NCI-H748 treated with DMSO at 0.1 percent for 48 hours (cell line): Measurements from ENCODE around the gene GHSR.

Experiments used
- DNase-seq: peaks from one replicate; lab custom pipeline; 2025; lab: John Stamatoyannopoulos, UW

The GHSR gene

DNA sequence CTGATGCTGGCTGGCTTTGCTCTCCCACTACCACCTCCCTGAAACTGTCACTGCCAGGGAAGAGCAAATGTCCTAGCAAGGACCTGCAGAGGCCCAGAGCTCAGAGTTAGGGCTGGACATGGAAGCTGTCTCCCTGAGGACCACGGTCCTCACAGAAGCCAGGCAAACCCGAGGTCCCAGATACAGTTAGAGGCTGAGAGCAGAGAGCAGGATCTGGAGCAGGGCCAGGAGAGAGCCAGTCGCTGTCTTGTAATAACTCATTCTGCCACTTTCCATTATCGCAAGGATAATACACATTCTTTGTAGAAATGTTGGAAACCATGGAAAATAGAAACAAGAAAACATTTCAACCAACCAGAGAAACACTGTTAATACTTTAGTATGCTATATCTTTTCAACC is 10.1 kb downstream of the GHSR start:
- DNase-seq = no peak

DNA sequence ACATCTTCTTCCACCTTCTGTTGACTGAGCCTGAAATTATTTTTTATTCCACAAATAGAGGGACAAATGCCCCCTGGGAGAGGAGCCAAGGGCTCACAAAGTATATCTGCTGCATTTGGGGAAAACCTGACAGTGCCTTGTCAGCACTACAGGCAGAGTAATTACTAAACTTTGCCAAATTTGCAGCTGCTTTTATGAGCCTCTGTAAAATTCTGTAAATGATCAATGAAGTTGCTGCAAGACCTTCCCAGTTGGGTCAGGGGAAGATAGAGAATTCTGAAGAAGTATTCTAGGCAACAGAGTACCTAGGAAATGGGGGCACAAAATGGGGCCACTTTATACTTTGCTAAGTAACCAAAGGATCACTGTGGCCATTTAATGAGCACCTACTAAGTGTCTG is 10.5 kb downstream of the GHSR start:
- DNase-seq = no peak

DNA sequence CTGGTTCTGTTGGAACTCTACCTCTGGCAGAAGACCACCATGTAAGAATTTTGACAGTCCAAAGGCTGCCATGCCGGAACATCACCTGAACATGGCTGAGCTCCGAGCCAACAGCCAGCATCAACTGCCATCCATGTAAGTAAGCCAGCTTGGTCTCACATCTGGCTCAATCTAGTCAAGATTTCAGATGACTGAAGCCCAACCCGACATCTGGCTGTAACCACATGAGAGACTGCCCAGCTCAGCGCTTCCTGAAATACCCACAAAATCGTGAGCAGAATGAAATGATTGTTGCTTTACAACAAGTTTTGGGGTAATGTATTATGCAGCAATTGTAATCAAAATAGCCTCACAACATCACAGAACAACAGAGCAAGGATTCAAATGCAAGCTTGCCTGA is 32.9 kb downstream of the GHSR start:
- DNase-seq = no peak

DNA sequence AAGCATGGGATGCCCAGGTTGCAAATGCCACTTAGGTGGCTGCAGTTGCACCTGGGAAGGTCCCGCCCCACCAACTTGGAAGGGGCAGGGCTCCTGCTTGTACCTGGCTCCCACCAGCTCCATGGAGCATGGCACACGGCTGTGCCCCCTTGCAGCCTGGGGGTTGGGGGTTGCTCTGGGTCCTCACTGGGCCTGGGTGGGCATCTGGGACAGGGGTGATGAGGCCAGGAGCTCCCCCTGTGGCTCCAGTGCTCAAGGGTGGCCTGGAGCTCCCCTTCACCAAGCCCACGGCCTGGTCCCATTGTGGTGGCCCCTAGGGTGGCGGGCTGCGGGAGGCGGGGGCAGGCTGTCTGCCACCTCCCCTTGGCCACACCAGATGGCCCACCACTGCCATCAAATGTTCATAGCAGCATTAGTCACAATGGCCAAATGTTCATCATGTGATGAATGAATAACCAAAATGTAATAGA is 36.7 kb downstream of the GHSR start:
- no peak for DNase-seq

DNA sequence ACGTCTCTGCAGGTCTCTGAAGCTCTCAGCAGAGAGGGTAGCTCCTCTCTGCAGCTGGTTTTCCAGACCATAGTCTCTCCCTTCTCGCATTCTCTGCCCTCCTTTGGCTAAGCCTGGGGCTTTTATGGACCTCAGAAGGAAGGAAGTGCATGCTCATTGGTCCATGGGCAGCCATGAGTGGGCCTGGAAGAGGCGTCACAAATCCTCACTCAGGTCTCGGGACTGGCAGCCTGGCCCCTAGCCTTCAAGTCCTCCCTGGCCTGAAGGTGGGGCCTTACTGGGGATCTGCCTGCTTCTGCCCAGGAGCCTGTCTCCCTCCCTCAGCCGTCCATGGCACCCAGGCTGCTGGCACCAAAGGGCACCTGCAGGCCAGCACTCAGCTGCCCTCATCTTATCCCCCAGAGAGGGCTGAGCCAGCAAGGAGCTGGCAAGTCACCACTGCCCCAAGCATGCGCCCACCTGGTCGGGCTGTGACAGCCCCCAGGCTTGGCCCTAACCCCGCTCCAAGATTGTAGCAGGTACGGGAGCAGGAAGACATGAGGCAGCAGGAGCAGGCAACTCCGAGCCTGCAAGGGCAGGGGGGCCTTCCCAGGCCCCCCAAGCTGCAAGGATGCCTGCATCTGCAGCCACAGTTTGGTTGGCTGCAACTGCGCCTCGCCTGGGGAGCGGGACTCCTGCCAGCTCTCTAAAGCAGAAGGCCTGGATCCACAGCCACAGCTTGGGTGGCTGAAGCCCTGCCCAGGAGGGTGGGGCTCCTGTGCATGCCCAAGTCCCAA is 37.4 kb downstream of the GHSR start:
- DNase-seq = no peak

DNA sequence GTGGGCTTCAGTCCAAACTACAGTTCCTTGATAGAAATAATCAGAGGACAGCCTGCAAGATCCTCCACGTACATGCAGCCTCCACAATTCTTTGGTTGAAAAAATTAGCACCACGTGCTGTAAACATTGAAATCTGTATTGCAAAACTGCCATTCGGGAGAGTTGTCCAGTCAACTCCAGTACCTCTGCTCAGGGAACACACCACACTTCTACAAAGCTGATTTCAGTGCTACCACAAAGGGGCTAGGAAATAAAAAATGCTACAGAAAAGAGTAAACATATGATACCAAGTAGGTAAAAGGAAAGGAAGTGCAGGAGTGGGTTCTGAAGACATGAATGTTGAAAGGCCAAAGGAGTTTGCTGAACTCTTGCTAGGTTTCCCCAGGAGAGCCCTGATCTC is 40.4 kb downstream of the GHSR start:
- no peak for DNase-seq

DNA sequence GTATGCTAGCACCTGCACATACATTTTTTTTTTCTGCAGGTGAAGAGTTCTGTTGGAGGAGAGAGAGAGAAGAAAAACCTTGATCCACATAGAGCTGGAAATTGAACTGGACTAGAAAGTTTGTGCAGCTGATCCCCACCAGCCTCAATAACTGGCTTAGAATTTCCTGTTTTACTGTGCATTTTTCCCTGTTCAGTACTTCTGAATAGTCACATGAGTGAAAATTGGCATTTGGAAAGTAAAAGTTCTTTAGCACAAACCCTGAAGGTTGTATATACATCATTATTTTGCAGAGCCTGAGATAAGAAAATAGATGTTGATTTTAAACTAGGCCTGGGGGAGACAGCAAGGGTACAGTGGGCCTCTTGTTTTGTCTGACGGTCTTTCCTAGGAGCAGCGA is 42.3 kb downstream of the GHSR start:
- DNase-seq = no peak

DNA sequence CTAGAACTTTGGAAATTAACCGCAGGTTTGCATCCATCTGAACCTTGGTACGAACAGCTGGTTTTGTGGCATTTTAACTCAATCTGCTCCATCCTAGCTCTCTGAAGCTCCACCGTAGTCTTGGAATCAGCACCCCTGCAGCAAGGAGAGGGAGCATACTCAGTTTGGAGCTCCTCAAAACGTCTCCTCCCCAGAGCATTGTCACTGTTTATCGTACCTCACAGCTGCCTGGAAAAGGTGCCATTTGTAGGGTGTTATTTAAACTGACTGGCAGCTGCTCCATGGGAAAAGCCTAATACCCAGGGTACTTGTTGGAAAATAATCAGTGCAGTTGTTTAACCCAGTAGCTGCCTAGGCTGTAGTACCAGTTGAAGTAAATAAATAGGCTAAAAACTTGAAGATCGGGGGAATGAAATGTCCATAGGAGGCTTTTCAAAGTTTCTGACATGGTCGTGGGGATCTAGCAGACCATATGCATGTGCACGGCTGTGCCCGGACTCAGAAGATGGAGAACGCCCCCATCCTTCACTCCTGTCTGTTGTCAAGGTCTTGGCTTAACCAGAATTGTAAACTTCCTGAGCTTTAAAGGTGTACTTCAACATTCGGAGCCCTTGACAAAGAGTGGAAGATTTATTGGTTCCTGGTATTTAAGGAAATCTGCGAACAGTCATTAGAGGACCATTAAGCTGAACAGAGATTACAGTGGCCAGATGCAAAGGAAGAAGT is 43.9 kb downstream of the GHSR start:
- DNase-seq = no peak

DNA sequence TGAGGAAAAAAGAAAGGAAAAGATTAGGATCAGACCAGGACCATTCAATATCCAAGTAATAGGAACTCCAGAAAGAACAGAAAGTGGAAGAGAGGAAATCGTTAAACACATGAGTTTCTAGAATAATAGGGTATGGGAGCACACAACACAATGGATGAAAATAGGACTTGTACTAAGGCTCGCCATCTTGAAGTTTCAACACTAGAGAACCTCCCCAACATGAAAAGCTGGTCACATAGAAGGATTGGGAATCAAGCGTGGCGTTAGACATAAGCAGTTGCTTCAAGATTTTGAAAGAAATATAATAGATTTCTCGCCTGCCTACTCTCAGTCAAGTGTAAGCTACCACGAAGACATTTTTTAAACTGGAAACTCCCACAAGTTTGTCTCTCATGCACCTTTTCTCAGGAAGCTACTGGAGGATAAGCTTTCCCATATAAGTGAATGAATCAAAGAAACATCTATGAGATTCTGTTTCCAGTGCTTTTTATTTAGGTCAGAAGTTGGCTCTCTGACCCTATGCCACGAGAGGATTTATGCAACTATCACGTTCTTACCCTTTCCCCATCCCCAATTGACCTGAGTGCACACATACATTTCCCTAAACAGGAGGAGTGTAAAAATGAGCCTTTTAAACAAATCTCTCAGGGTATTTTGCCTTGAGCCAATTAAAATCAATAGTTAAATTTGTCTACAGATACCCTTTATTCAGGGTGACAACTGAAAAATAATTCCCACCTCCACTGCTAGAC is 45.2 kb downstream of the GHSR start:
- no peak for DNase-seq

DNA sequence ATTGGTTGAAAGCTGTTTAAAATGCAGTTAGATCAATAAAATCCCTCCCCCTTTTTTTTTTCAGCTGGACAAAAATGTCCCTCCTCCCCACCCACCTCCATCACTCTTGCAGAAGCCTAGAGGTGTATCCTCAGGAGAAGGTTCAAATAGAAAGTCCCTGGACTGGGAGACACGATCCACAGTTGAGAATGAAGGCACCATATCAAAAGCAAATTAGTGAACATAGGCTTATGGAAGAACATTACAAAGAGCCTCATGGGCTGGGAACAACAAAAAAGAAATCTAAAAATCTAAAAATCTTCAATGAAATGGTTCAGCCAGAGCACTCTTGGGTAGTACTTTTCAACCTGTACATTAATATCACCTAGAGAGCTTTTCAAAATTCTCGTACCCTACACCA is 46.2 kb downstream of the GHSR start:
- DNase-seq = no peak

DNA sequence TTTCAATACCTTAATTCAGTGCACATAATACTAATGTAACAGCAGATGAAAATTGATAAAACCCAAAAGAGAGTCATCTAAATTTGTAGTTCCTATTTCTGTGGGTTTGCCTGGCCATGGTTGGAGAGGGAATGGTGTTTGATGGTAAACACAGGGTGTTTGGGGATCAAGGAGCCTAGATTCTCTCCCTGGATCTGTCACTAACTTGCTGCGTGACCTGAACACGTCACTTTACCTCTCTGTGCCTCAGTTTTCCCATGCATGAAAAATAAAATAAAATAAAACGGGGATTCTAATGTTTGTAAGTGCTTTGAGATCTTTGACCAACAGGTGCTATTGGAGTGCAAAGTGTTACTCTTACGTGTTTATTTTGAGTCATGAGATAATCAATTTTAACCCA is 49.8 kb downstream of the GHSR start:
- no peak for DNase-seq

DNA sequence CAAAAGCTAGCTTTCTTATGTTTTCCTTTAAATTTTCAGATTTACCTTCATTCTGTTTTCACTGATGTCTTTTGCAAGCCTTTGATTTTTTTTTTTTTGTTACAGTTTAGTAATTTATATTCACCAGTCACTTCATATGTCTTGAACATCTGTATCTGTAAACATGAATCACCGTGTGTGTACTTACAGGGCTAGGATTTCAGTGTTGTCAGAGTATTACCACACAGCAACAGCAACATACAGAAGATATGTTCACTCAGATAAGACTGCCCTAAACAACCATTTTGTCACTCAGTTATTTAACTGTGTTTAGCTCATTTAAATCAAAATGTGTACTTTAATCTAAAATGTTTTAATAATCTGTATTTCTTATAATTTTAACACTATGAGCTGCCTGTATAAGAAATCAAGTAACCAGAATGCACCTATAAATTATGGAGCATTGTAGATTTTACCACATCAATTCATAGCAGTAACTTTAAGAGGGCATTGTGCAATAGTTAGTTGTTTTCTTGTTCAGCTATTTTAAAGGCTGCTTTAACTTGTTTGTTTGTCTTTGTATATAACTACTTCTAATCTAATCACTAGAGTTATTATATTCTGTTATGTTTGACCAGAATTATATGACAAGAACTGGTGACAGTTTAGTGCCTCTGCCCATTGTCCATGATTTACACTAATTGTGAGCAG is 50.4 kb downstream of the GHSR start:
- DNase-seq = no peak

DNA sequence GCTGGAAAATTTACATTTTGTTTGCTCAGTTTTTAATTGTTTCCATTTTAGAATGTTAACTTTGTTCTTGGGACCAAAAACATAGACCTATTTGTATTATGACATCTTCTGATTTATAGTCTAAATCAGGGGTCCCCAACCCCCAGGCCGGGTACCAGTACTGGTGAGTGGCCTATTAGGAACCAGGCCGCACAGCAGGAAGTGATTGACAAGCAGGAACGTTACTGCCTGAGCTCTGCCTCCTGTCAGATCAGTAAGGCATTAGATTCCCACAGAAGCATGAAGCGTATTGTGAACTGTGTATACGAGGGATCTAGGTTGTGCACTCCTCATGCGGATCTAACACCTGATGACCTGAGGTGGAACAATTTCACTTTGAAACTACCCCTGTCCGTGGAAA is 51.9 kb downstream of the GHSR start:
- DNase-seq = no peak

DNA sequence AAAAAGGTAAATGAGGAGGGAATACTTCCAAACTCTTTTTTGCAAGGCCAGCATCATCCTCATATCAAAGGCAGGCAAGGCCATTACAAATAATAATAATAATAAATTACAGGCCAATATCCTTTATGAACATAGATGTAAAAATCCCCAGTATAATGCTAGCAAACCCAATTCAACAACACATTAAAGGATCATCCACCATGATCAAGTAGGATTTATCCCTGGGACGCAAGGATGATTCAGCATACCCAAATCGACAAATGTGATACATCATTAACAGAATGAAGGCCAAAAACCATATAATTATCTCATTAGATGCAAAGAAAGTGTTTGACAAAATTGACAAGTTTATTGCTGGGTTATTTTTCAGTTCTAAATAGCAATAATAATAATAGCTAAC is 53.6 kb downstream of the GHSR start:
- no peak for DNase-seq
